ENCODE measurements around the gene TLR2.

Gene TLR2

DNA sequence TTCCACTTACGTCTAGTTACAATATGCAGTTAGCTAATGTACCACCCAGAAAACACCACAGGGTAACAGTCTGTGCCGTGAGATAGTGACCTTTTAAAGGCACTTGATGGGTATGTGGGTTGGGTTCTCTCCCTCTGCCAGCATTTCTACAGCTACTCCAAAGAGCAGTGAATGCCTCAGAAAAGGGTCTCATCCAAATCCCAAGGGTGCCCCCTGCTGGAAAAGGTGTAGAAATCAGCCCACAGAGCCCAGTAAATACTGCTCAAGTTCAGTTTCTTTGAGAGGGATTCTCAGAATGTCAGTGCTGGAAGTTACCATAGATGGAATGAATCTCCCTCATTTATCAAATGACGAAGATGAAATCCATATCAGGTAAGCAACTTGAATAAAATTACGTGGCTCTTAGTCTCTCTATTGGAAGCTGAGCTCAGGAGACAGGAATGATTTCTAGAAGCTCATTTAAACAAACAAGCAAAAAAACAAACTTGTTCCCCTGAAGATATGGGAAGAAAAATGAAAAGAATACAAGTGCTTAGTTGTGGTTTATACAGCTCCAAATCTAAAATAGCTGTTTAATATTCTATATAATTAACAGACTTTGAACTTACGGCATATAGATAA, 66.2 kb downstream of the TLR2 start:
- peak; percentile 82 for DNase-seq (ENCODE audit: low read depth)
- TF ChIP-seq, protein P1, sequence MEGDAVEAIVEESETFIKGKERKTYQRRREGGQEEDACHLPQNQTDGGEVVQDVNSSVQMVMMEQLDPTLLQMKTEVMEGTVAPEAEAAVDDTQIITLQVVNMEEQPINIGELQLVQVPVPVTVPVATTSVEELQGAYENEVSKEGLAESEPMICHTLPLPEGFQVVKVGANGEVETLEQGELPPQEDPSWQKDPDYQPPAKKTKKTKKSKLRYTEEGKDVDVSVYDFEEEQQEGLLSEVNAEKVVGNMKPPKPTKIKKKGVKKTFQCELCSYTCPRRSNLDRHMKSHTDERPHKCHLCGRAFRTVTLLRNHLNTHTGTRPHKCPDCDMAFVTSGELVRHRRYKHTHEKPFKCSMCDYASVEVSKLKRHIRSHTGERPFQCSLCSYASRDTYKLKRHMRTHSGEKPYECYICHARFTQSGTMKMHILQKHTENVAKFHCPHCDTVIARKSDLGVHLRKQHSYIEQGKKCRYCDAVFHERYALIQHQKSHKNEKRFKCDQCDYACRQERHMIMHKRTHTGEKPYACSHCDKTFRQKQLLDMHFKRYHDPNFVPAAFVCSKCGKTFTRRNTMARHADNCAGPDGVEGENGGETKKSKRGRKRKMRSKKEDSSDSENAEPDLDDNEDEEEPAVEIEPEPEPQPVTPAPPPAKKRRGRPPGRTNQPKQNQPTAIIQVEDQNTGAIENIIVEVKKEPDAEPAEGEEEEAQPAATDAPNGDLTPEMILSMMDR (conservative IDR thresholded peaks at IDR 0.05; ENCODE audit: control insufficient read depth, insufficient read depth, low read depth, low read length), result peak; percentile 87
- no peak overlapping the region for H3K4me3 ChIP-seq (ENCODE audit: control insufficient read depth, low read depth, low read length)

DNA sequence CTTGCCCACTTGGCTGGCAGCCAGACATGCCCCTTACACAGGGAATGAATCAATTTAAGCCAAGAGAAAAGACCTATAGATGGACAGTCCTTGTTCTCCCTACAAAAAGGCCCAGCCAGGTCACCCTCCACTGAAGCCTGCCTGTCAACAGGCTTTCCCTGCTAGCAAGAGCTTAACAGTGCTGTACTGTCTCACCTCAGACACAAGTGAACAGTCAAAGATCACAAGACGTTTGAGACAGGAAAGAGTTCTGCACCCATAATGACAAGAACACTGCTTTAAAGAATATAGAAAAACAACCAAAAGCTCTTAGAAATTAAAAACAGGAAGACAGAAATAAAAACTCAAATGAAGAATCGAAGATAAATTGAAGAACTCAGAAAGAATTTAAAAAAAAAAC, 71.1 kb downstream of the TLR2 start:
- no peak overlapping the region for H3K4me3 ChIP-seq (ENCODE audit: control insufficient read depth, low read depth, low read length)
- no peak for DNase-seq (ENCODE audit: low read depth)

More for the DNA sequence above, 71.1 kb downstream of the TLR2 start:
- TF ChIP-seq, protein P1 (conservative IDR thresholded peaks at IDR 0.05; ENCODE audit: control insufficient read depth, insufficient read depth, low read depth, low read length), result no peak

All from fibroblast of mammary gland (primary cell).